ENCODE data around the gene ITGAV.

- TF ChIP-seq POLR2AphosphoS5 (IDR thresholded peaks at IDR 0.05; ENCODE audit: low read depth, low read length), result no peak
- TF ChIP-seq POLR2A (IDR thresholded peaks at IDR 0.05; ENCODE audit: low read depth, low read length), result no peak
- no peak for TF ChIP-seq TAF1 (IDR thresholded peaks at IDR 0.05; ENCODE audit: borderline replicate concordance, low read depth, low read length)
Measured at GRCh38 chr2:186687807-186688211, 98.0 kb downstream of the ITGAV start.
